Suprapubic skin (tissue), 4 donors: ENCODE data around the gene DNAH10. TPM values are rescaled to one million over a fixed set of nuclear protein-coding genes. Genes with fewer than 3 reads are reported as not detected.

ENCODE experiments used
- DNase-seq, 2 donors: peaks; one replicate each; pipeline ENCODE4 v3.0.0-alpha.2; 2019; ENCODE audit warnings: low spot score in 2 of 2
- H3K27ac ChIP-seq: fragments of 200-600 bp; sonication (generic); one replicate; pipeline ENCODE4 v1.5.1; 2019
- H3K27me3 ChIP-seq: fragments of 200-600 bp; sonication (generic); one replicate; pipeline ENCODE4 v1.5.1; 2019
- H3K36me3 ChIP-seq: fragments of 200-600 bp; sonication (generic); one replicate; pipeline ENCODE4 v1.5.1; 2019
- H3K4me1 ChIP-seq: fragments of 200-600 bp; sonication (generic); one replicate; pipeline ENCODE4 v1.5.1; 2019
- H3K4me3 ChIP-seq: fragments of 200-600 bp; sonication (generic); one replicate; pipeline ENCODE4 v1.5.1; 2019; ENCODE audit warnings: mild to moderate bottlenecking
- H3K9me3 ChIP-seq: fragments of 200-600 bp; sonication (generic); one replicate; pipeline ENCODE4 v1.5.1; 2019
- CTCF ChIP-seq, 2 donors: fragments of 200-600 bp in 1 of 2; fragments of 450-650 bp in 1 of 2; sonication (generic) in 1 of 2; IDR thresholded peaks; one replicate each; pipeline ENCODE4 v1.5.1; 2016 to 2019; ENCODE audit warnings: antibody characterized with exemption in 2 of 2, mild to moderate bottlenecking in 1 of 2, moderate library complexity in 1 of 2
- EP300 ChIP-seq: sonication (generic); formaldehyde crosslinking; IDR thresholded peaks from one replicate; pipeline ENCODE4 v1.6.1; 2017; ENCODE audit warnings: antibody characterized with exemption
- POLR2A ChIP-seq, 2 donors: fragments of 450-650 bp; IDR thresholded peaks; one replicate each; pipeline ENCODE4 v1.6.1; 2017; ENCODE audit warnings: antibody characterized with exemption in 2 of 2, mild to moderate bottlenecking in 2 of 2, moderate library complexity in 2 of 2
- POLR2AphosphoS5 ChIP-seq, 3 donors: sonication (generic); formaldehyde crosslinking; IDR thresholded peaks; one replicate each; pipeline ENCODE4 v1.6.1; 2017; ENCODE audit warnings: antibody characterized with exemption in 3 of 3
- WGBS: methylation state at CpG from one replicate; pipeline ENCODE4 v1.1.5; 2018; 5-methylcytosine and 5-hydroxymethylcytosine counted together
- total RNA-seq, 4 donors: library from RNA; depleted of rRNA; stranded (reverse); fragments of >200 nt; gene quantifications; one replicate each; pipeline ENCODE4 v1.1.0, GENCODE V29; 2016

DNAH10 gene
- total RNA-seq, 4 donors from 2014 or later = 0.13 to 1.2 (median 0.19) TPM; not detected in 1

- Histone ChIP-seq H3K4me3 (no peak overlapping the region), H3K9me3 (no peaks in the 10 kb centered on the region), H3K27me3 (no peaks in the 10 kb centered on the region), H3K27ac (no peak overlapping the region), H3K4me1 (no peaks in the 10 kb centered on the region), H3K36me3 (no peaks in the 10 kb centered on the region)
- WGBS = 91% methylated on average over 2 of the region's 2 CpGs
- no peak for DNase-seq
- no peak for TF ChIP-seq POLR2A (IDR thresholded peaks at IDR 0.05)
- no peak for TF ChIP-seq CTCF (IDR thresholded peaks at IDR 0.05)
Observed at GRCh38 chr12:123847019-123847418, 84.9 kb downstream of the DNAH10 start.

- Histone ChIP-seq H3K9me3 (no peaks in the 10 kb centered on the region), H3K27ac (no peak overlapping the region), H3K27me3 (no peaks in the 10 kb centered on the region), H3K36me3 (no peaks in the 10 kb centered on the region), H3K4me3 (no peak overlapping the region), H3K4me1 (no peaks in the 10 kb centered on the region)
- TF ChIP-seq CTCF (IDR thresholded peaks at IDR 0.05) = no peak
- no peak for TF ChIP-seq POLR2AphosphoS5 (IDR thresholded peaks at IDR 0.05)
- no peak for TF ChIP-seq POLR2A (IDR thresholded peaks at IDR 0.05)
- no peak for TF ChIP-seq EP300
- WGBS = 82% methylated on average over 8 of the region's 8 CpGs
- DNase-seq = no peak
Observed at GRCh38 chr12:123847876-123848275, 85.8 kb downstream of the DNAH10 start.

GRCh38 chr12:123849517-123849916 lies 87.4 kb downstream of the DNAH10 start:
- TF ChIP-seq EP300 (no peak), POLR2AphosphoS5 (IDR thresholded peaks at IDR 0.05) (no peak), CTCF (IDR thresholded peaks at IDR 0.05) (no peak), POLR2A (IDR thresholded peaks at IDR 0.05) (no peak)
- Histone ChIP-seq H3K4me3 (no peak overlapping the region), H3K27ac (no peak overlapping the region), H3K9me3 (no peaks in the 10 kb centered on the region), H3K36me3 (no peaks in the 10 kb centered on the region), H3K4me1 (no peaks in the 10 kb centered on the region), H3K27me3 (no peaks in the 10 kb centered on the region)
- DNase-seq = no peak
- WGBS = 53% methylated on average over 3 of the region's 3 CpGs

GRCh38 chr12:123850246-123851134 lies 88.4 kb downstream of the DNAH10 start:
- DNase-seq = no peak
- Histone ChIP-seq H3K27me3 (no peaks in the 10 kb centered on the region), H3K4me3 (no peak overlapping the region), H3K4me1 (no peaks in the 10 kb centered on the region), H3K36me3 (no peaks in the 10 kb centered on the region), H3K27ac (no peak overlapping the region), H3K9me3 (no peaks in the 10 kb centered on the region)
- 92% methylated on average over 27 of the region's 34 CpGs for WGBS
- TF ChIP-seq POLR2AphosphoS5 (IDR thresholded peaks at IDR 0.05) (no peak), POLR2A (IDR thresholded peaks at IDR 0.05) (no peak), CTCF (IDR thresholded peaks at IDR 0.05) (no peak), EP300 (no peak)

GRCh38 chr12:123853396-123854070 lies 91.4 kb downstream of the DNAH10 start:
- Histone ChIP-seq H3K4me1 (no peaks in the 10 kb centered on the region), H3K9me3 (no peaks in the 10 kb centered on the region), H3K27ac (no peak overlapping the region), H3K4me3 (no peak overlapping the region), H3K36me3 (no peaks in the 10 kb centered on the region), H3K27me3 (no peaks in the 10 kb centered on the region)
- WGBS = 84% methylated on average over 28 of the region's 28 CpGs
- no peak for TF ChIP-seq POLR2A (IDR thresholded peaks at IDR 0.05)
- no peak for TF ChIP-seq EP300
- TF ChIP-seq POLR2AphosphoS5 (IDR thresholded peaks at IDR 0.05) = no peak
- TF ChIP-seq CTCF (IDR thresholded peaks at IDR 0.05) = no peak
- DNase-seq = no peak
